Ovary (tissue), 9 donors: ENCODE results near the gene ACTL6A. TPM values are rescaled to one million over a fixed set of nuclear protein-coding genes. Genes with fewer than 3 reads are reported as not detected.

Source experiments
- DNase-seq, 5 donors: peaks; one replicate each; pipeline ENCODE4 v3.0.0-alpha.2; 2019 to 2020
- H3K27ac ChIP-seq, 2 donors: fragments of 200-600 bp; one replicate each; pipeline versions ENCODE4 v1.5.1 to v1.8.0; 2019 to 2022
- H3K27me3 ChIP-seq: fragments of 200-600 bp; one replicate; pipeline ENCODE4 v1.8.0; 2022
- H3K36me3 ChIP-seq: fragments of 200-600 bp; sonication (generic); one replicate; pipeline ENCODE4 v1.5.1; 2019
- H3K4me1 ChIP-seq: one replicate; pipeline ENCODE4 v1.8.1; 2013; ENCODE audit warnings: mild to moderate bottlenecking, moderate library complexity; ENCODE audit not compliant: insufficient read depth
- H3K4me3 ChIP-seq: fragments of 200-600 bp; sonication (generic); one replicate; pipeline ENCODE4 v1.5.1; 2017
- H3K9me3 ChIP-seq, 2 donors: fragments of 200-600 bp in 1 of 2; sonication (generic) in 1 of 2; one replicate each; pipeline versions ENCODE4 v1.5.1 to v1.8.1; 2013 to 2019; ENCODE audit warnings: mild to moderate bottlenecking in 1 of 2, moderate library complexity in 1 of 2
- CTCF ChIP-seq, 3 donors: fragments of 450-650 bp in 2 of 3; fragments of 200-600 bp in 1 of 3; IDR thresholded peaks; one replicate each; pipeline versions ENCODE4 v1.5.1 to v1.8.0; 2016 to 2022; ENCODE audit warnings: antibody characterized with exemption in 3 of 3, mild to moderate bottlenecking in 1 of 3
- EP300 ChIP-seq: sonication (generic); formaldehyde crosslinking; IDR thresholded peaks from one replicate; pipeline ENCODE4 v1.6.1; 2017; ENCODE audit warnings: antibody characterized with exemption
- POLR2A ChIP-seq: fragments of 450-650 bp; IDR thresholded peaks from one replicate; pipeline ENCODE4 v1.6.1; 2017; ENCODE audit warnings: antibody characterized with exemption, mild to moderate bottlenecking, moderate library complexity
- WGBS, 3 donors: extraction: QIAGEN DNeasy Blood & Tissue Kit in 1 of 3; methylation state at CpG; one replicate each; pipeline versions ENCODE4 v1.1.5 to v1.1.7; 2013 to 2017; 5-methylcytosine and 5-hydroxymethylcytosine counted together
- intact Hi-C, 4 donors: fragments of 100-400 bp; cut with DNase I; formaldehyde crosslinking; loops; one replicate each; pipeline versions ENCODE4 v1.11.0 to v1.15.1; 2022 to 2023
- polyA plus RNA-seq, 2 donors: library from polyadenylated mRNA; stranded (reverse); fragments of 200-250 nt in 1 of 2; fragments of 350-450 nt in 1 of 2; fragmentation: Illumina TruSeq in 1 of 2; extraction: RNeasy Lipid Tissue Mini Kit (QIAGEN cat#74804) in 1 of 2; gene quantifications; one replicate each; pipeline ENCODE4 v1.2.3, GENCODE V29; 2013 to 2014
- total RNA-seq, 7 donors: library from RNA; depleted of rRNA in 2 of 7; stranded (reverse); fragments of >200 nt in 2 of 7; fragmentation: NEBNext Ultra II Directional in 3 of 7; extraction: Animal tissue kit (Norgen Biotek cat#: 25700) in 3 of 7; gene quantifications; one replicate each; pipeline versions ENCODE4 v1.1.0 to v1.2.4, GENCODE V29; 2016 to 2023
- donor health status: DM: no; HTN: no; CAD: no; lungs with moderate emphysema.
- donor health status: DM: no; HTN: no; CAD: no.
- donor health status: Bipolar disorder and iron deficiency.
- donor health status: DM: yes; HTN: yes; CAD: no.
- donor health status: DM: no; HTN: no; CAD: no.
- donor health status: DM: yes; HTN: yes; CAD: no.

The ACTL6A gene
- total and polyA plus RNA-seq, 9 donors, result 34.6 to 53.0 (median 42.1) TPM

DNA sequence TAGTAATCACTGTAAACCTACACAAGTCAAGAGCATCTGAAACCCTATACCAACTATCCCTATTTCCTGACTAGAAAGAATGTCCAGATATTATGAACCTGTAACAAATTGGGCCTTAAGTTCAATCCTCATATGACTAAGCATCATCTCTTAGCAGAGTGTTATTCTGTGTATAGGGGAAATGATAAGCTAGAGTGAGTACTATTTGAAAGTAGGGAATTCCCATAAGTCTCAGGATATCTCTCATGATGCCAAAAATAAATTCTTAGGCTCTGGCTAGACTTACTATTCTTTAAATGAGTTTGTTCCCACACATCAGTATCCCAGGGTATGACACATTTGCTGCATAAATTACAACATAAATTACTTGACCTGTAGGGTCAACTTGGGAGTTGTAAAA is 26.4 kb downstream of the ACTL6A start:
- intact Hi-C loops, result no loop called here
- no peak for TF ChIP-seq POLR2A
- TF ChIP-seq CTCF (IDR thresholded peaks at IDR 0.05), result no peak
- TF ChIP-seq EP300, result no peak
- H3K36me3 ChIP-seq, result no peaks in the 10 kb centered on the region

GRCh38 chr3:179590669-179591068 is 27.9 kb downstream of the ACTL6A start:
- no peaks in the 10 kb centered on the region for H3K9me3 ChIP-seq
- no peak overlapping the region for H3K27ac ChIP-seq
- no peak for DNase-seq
- no peaks in the 10 kb centered on the region for H3K27me3 ChIP-seq
- H3K36me3 ChIP-seq, result no peaks in the 10 kb centered on the region
- intact Hi-C loops, result no loop called here
- 19 to 29% (median 25%) methylated on average over 2 of the region's 2 CpGs for WGBS, 3 donors
- peaks cover 2% of the 10 kb centered on the region for H3K4me1 ChIP-seq
- no peak overlapping the region for H3K4me3 ChIP-seq
- TF ChIP-seq EP300 (no peak), CTCF (IDR thresholded peaks at IDR 0.05) (no peak), POLR2A (no peak)

More for the DNA sequence above, 26.4 kb downstream of the ACTL6A start:
- DNase-seq, result no peak
- no peak overlapping the region for H3K4me3 ChIP-seq
- peaks cover 2% of the 10 kb centered on the region for H3K4me1 ChIP-seq
- H3K27me3 ChIP-seq, result no peaks in the 10 kb centered on the region
- H3K9me3 ChIP-seq, result no peaks in the 10 kb centered on the region
- H3K27ac ChIP-seq, result no peak overlapping the region

DNA sequence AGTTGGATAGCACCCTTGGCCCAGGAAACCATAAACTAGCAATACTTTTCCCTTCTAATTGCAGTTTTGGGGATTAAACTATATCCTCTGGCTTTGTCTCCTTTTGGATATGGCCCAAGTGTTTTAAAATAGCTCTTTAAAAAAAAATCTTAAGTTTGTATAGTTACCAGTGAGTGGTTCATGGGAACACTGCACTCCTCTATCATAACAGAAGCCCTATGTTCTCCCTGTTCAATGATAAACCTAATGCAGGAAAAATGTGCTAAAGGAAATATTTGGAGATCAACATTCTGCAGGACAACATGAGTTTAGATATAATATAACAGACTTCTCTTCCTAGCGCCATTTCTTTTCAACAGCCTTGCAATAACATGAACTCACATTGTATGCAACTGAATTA is 28.6 kb downstream of the ACTL6A start:
- no peak for DNase-seq
- Histone ChIP-seq H3K27me3 (no peaks in the 10 kb centered on the region), H3K9me3 (no peaks in the 10 kb centered on the region), H3K36me3 (no peaks in the 10 kb centered on the region), H3K27ac (no peak overlapping the region), H3K4me3 (no peak overlapping the region), H3K4me1 (peaks cover 2% of the 10 kb centered on the region)
- intact Hi-C loops, result no loop called here
- 10 to 22% (median 17%) methylated on average over 1 of the region's 1 CpG for WGBS, 3 donors
- TF ChIP-seq EP300 (no peak), POLR2A (no peak), CTCF (IDR thresholded peaks at IDR 0.05) (no peak)

DNA sequence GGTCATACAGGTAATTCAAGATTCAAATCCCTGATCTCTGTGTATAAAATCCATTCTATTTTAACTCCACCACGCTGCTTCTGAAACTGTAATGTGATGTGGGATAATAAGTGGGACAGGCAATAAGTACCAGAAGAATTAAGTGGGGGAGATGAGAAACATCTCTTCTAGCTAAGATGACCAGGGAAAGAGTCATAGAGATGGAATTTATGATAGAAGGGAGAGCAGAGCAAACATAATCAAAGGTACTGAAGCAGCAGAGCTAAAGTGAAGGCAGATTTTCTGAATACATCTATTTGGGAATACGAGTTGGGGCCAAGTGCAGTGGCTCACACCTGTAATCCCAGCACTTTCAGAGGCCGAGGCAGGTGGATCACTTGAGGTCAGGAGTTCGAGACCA is 36.8 kb downstream of the ACTL6A start:
- WGBS, 3 donors, result 92 to 95% (median 94%) methylated on average over 4 of the region's 4 CpGs
- Histone ChIP-seq H3K9me3 (no peaks in the 10 kb centered on the region), H3K4me3 (no peak overlapping the region), H3K27ac (no peak overlapping the region), H3K27me3 (no peaks in the 10 kb centered on the region), H3K36me3 (no peaks in the 10 kb centered on the region), H3K4me1 (no peaks in the 10 kb centered on the region)
- intact Hi-C loops, result no loop called here
- TF ChIP-seq CTCF (IDR thresholded peaks at IDR 0.05), result no peak
- TF ChIP-seq POLR2A, result no peak
- TF ChIP-seq EP300, result no peak
- DNase-seq, result no peak

DNA sequence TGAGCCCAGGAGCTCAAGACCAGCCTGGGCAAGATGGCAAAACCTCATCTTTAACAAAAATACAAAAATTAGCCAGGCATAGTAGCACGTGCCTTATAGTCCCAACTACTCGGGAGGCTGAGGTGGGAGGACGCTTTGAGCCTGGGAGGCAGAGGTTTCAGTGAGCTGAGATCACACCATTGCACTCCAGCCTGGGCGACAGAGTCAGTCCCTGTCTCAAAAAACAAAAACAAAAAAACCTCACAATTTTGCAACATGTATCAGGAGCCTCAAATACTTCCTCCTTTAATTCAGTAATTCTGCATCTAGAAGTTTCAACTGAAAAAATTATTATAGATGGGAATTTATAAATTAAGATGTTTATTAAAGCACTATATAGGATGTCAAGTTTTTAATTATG is 40.6 kb downstream of the ACTL6A start:
- Histone ChIP-seq H3K36me3 (no peaks in the 10 kb centered on the region), H3K27me3 (no peaks in the 10 kb centered on the region), H3K4me1 (no peaks in the 10 kb centered on the region), H3K4me3 (peak overlapping the region; percentile 70), H3K27ac (no peak overlapping the region), H3K9me3 (no peaks in the 10 kb centered on the region)
- TF ChIP-seq CTCF (IDR thresholded peaks at IDR 0.05), result no peak
- TF ChIP-seq POLR2A, result no peak
- TF ChIP-seq EP300, result no peak
- intact Hi-C loops, result no loop called here
- 56 to 67% (median 63%) methylated on average over 4 of the region's 4 CpGs for WGBS, 3 donors
- DNase-seq, result no peak
